NCI-H446 (cell line): Measurements from ENCODE around the gene ARHGEF19.
"Not testable (repeated sequence)": the region's sequence is repeated elsewhere in the genome, so short reads cannot be mapped to it uniquely, and the experiment has no call there.

Experiments used
- DNase-seq, 2 experiments: peaks; one replicate each; lab custom pipeline; 2025; lab: John Stamatoyannopoulos, UW

Gene ARHGEF19

GRCh38 chr1:16181887-16182719, 30.3 kb downstream of the ARHGEF19 start:
- DNase-seq, result no peak

- DNase-seq, result no peak
Measured at GRCh38 chr1:16180291-16180824, 32.1 kb downstream of the ARHGEF19 start.

- no peak for DNase-seq
Measured at GRCh38 chr1:16178596-16179497, 33.6 kb downstream of the ARHGEF19 start.

GRCh38 chr1:16177306-16177705, 35.1 kb downstream of the ARHGEF19 start:
- DNase-seq, result no peak

GRCh38 chr1:16176653-16177052, 35.8 kb downstream of the ARHGEF19 start:
- DNase-seq, result no peak

GRCh38 chr1:16175610-16176553, 36.6 kb downstream of the ARHGEF19 start:
- peak; percentile 35 to 82 for DNase-seq

GRCh38 chr1:16174886-16175598, 37.4 kb downstream of the ARHGEF19 start:
- DNase-seq, result no peak

- no peak for DNase-seq
Measured at GRCh38 chr1:16174261-16174868, 38.1 kb downstream of the ARHGEF19 start.

- peak in 1 of 2 experiments; percentile 22 for DNase-seq
Measured at GRCh38 chr1:16173447-16174260, 38.8 kb downstream of the ARHGEF19 start.

- DNase-seq, result no peak
Measured at GRCh38 chr1:16172964-16173446, 39.4 kb downstream of the ARHGEF19 start.

GRCh38 chr1:16172218-16172830, 40.1 kb downstream of the ARHGEF19 start:
- DNase-seq, result no peak

- no peak for DNase-seq
Measured at GRCh38 chr1:16171314-16172151, 40.9 kb downstream of the ARHGEF19 start.

GRCh38 chr1:16170283-16170673, 42.2 kb downstream of the ARHGEF19 start:
- DNase-seq, result no peak

GRCh38 chr1:16168622-16169360, 43.7 kb downstream of the ARHGEF19 start:
- DNase-seq, result no peak

GRCh38 chr1:16168144-16168495, 44.3 kb downstream of the ARHGEF19 start:
- DNase-seq, result not testable (repeated sequence)

GRCh38 chr1:16167331-16168143, 44.9 kb downstream of the ARHGEF19 start:
- no peak for DNase-seq
